Pancreas (tissue), 10 donors: ENCODE measurements around the gene C14orf180. TPM values are rescaled to one million over a fixed set of nuclear protein-coding genes. Genes with fewer than 3 reads are reported as not detected.

Source experiments
- ATAC-seq, 4 donors: fragments of 200-7000 bp; cut with Tn5 transposase; one replicate each; pipeline versions ENCODE4 v1.8.0 to v1.9.1; 2020; ENCODE audit warnings: mild to moderate bottlenecking in 4 of 4, moderate library complexity in 4 of 4
- DNase-seq, 6 donors: peaks; one replicate each; pipeline ENCODE4 v3.0.0-alpha.2; 2020
- FAIRE-seq: peaks from 2 replicates; lab custom pipeline; 2012; peaks lifted over from hg19 to GRCh38; lab: Jason Lieb, UNC
- H3K27ac ChIP-seq, 4 donors: fragments of 200-600 bp; sonication (generic); 1 replicate in 3 of 4; 2 replicates in 1 of 4; pipeline versions ENCODE4 v1.5.0 to v1.8.0; 2020
- H3K27me3 ChIP-seq, 4 donors: fragments of 200-600 bp; one replicate each; pipeline ENCODE4 v1.8.0; 2021
- H3K36me3 ChIP-seq, 3 donors: fragments of 200-600 bp; sonication (generic) in 1 of 3; one replicate each; pipeline versions ENCODE4 v1.5.0 to v1.8.0; 2020 to 2021
- H3K4me1 ChIP-seq, 3 donors: fragments of 200-600 bp; one replicate each; pipeline ENCODE4 v1.8.0; 2021
- H3K4me3 ChIP-seq, 4 donors: fragments of 200-600 bp; sonication (generic) in 2 of 4; one replicate each; pipeline versions ENCODE4 v1.5.0 to v1.8.0; 2020 to 2021
- H3K9me3 ChIP-seq, 4 donors: fragments of 200-600 bp; one replicate each; pipeline ENCODE4 v1.8.0; 2021
- WGBS, 2 donors: extraction: QIAGEN DNeasy Blood & Tissue Kit; methylation state at CpG; one replicate each; pipeline ENCODE4 v1.1.7; 2013; 5-methylcytosine and 5-hydroxymethylcytosine counted together
- intact Hi-C, 3 donors: fragments of 100-400 bp; cut with DNase I; formaldehyde crosslinking; loops; one replicate each; pipeline versions ENCODE4 v1.11.1 to v1.14.2; 2022
- polyA plus RNA-seq, 2 donors: library from polyadenylated mRNA; stranded (reverse); fragments of 200-250 nt; gene quantifications; one replicate each; pipeline ENCODE4 v1.2.3, GENCODE V29; 2013
- total RNA-seq, 6 donors: library from RNA; stranded (reverse); fragmentation: NEBNext Ultra II Directional in 4 of 6; extraction: Animal tissue kit (Norgen Biotek cat#: 25700) in 4 of 6; gene quantifications; one replicate each; pipeline versions ENCODE4 v1.2.1 to v1.2.4, GENCODE V29; 2021 to 2023
- TF ChIP-seq, protein P1 (sequence below), 4 donors: fragments of 200-600 bp; sonication (generic) in 3 of 4; IDR thresholded peaks; one replicate each; pipeline versions ENCODE4 v1.5.0 to v1.8.0; 2021; ENCODE audit warnings: antibody characterized with exemption in 4 of 4
- donor health status: healthy with polysubstance abuse.
- donor health status: DM: no; HTN: no; CAD: no; lungs with moderate emphysema.
- donor health status: DM: no; HTN: no; CAD: no.
- donor health status: control.
- donor health status: control.
- donor health status: Bipolar disorder and iron deficiency.
- donor health status: DM: yes; HTN: yes; CAD: no.
- donor health status: DM: no; HTN: no; CAD: no.
- donor health status: DM: no; HTN: no; CAD: no.
- donor health status: DM: yes; HTN: yes; CAD: no.

C14orf180 gene
- total and polyA plus RNA-seq, 8 donors: 0.09 to 1.1 (median 0.34) TPM; not detected in 2

DNA sequence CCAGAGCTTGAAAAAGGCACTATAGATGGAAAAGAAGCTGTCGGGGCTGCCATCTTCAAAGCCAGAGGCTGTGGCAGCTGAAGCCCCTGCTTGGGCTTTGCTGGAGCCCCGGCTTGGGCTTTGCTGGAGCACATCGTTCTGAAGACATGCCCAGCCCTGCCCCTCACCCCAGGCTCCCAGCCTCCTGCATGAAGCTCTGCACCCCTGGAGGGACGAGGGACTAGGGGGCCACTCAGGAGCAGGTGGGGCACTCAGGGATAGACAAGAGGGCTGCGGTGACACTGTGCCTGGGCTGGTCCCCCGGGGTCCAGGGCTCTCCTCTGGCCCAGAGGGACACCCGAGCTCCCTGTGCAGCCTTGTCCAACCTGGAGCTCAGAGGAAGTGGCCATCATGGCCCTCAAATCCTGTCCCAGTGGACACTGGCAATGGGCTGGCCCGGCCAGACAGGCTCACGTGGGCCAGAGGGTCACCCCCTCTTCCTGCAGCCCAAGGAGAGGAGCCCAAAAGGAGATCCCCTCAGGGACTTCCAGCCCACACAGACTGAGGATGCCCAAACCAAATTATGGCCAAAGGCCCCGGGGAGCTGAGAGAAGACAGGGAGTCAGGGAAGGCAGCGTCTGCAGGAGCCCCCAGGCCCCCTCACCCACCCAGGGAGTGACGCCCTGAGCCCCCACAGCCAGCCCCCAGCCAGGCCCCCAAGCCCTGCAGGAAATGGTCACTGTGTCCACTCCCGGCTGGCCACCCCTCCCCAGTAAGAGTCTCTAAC is 23.1 kb upstream of the C14orf180 start:
- Histone ChIP-seq H3K27ac (no peak overlapping the region), H3K9me3 (no peaks in the 10 kb centered on the region), H3K27me3 (no peaks in the 10 kb centered on the region), H3K36me3 (no peaks in the 10 kb centered on the region), H3K4me3 (no peak overlapping the region), H3K4me1 (no peaks in the 10 kb centered on the region)
- WGBS, 2 donors: 45 to 63% methylated on average over 13 of the region's 13 CpGs
- no peak for ATAC-seq
- peak in 2 of 6 donors; percentile 45 to 55 for DNase-seq
- intact Hi-C loops: no loop called here
- no peak for FAIRE-seq
- TF ChIP-seq, protein P1, sequence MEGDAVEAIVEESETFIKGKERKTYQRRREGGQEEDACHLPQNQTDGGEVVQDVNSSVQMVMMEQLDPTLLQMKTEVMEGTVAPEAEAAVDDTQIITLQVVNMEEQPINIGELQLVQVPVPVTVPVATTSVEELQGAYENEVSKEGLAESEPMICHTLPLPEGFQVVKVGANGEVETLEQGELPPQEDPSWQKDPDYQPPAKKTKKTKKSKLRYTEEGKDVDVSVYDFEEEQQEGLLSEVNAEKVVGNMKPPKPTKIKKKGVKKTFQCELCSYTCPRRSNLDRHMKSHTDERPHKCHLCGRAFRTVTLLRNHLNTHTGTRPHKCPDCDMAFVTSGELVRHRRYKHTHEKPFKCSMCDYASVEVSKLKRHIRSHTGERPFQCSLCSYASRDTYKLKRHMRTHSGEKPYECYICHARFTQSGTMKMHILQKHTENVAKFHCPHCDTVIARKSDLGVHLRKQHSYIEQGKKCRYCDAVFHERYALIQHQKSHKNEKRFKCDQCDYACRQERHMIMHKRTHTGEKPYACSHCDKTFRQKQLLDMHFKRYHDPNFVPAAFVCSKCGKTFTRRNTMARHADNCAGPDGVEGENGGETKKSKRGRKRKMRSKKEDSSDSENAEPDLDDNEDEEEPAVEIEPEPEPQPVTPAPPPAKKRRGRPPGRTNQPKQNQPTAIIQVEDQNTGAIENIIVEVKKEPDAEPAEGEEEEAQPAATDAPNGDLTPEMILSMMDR (IDR thresholded peaks at IDR 0.05): no peak

DNA sequence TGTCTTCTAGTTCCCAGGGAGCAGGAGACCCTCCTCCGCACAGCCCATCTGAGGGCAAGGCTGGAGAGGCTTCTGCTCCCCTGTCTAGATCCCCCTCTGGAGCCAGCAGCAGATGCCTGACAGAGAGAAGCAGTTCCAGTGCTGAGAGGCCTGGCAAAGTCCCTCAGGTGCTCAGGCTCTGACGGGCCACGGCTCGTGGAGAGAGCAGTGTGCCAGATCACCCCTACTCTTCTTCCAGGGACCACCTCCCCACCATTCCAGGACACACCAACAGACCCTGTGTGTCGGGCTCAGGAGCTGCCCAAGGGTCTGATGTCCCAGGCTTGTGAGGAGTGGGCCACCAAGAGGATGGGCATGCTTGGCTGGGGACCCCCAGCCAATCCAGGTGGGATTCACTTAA is 22.5 kb upstream of the C14orf180 start:
- no peak overlapping the region for H3K4me3 ChIP-seq
- no peaks in the 10 kb centered on the region for H3K9me3 ChIP-seq
- DNase-seq (peak in 2 of 6 donors; percentile 20 to 34), FAIRE-seq (no peak), ATAC-seq (no peak)
- 63 to 68% methylated on average over 5 of the region's 5 CpGs for WGBS, 2 donors
- TF ChIP-seq, protein P1 (IDR thresholded peaks at IDR 0.05): no peak
- no peaks in the 10 kb centered on the region for H3K36me3 ChIP-seq
- H3K27ac ChIP-seq: no peak overlapping the region
- intact Hi-C loops: no loop called here
- H3K27me3 ChIP-seq: no peaks in the 10 kb centered on the region
- H3K4me1 ChIP-seq: no peaks in the 10 kb centered on the region

DNA sequence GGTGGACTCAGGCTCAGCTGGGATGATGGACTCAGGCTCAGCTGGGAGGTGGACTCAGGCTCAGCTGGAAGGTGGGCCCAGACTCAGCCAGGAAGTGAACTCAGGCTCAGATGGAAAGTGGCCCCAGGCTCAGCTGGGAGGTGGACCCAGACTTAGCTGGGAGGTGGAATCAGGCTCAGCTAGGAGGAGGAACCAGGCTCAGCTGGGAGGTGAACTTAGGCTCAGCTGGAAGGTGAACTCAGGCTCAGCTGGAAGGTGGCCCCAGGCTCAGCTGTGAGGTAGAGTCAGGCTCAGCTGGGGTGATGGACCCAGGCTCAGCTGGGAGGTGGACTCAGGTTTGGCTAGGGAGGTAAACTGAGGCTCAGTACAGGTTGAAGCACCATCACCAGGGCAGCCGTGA is 21.8 kb upstream of the C14orf180 start:
- no peak overlapping the region for H3K4me3 ChIP-seq
- no peak for FAIRE-seq
- ATAC-seq: no peak
- 72 to 92% methylated on average over 1 of the region's 1 CpG for WGBS, 2 donors
- no peaks in the 10 kb centered on the region for H3K9me3 ChIP-seq
- H3K27ac ChIP-seq: no peak overlapping the region
- DNase-seq: peak in 2 of 6 donors; percentile 21 to 32
- no peaks in the 10 kb centered on the region for H3K4me1 ChIP-seq
- intact Hi-C loops: no loop called here
- no peaks in the 10 kb centered on the region for H3K27me3 ChIP-seq
- no peaks in the 10 kb centered on the region for H3K36me3 ChIP-seq
- TF ChIP-seq, protein P1 (IDR thresholded peaks at IDR 0.05): no peak

DNA sequence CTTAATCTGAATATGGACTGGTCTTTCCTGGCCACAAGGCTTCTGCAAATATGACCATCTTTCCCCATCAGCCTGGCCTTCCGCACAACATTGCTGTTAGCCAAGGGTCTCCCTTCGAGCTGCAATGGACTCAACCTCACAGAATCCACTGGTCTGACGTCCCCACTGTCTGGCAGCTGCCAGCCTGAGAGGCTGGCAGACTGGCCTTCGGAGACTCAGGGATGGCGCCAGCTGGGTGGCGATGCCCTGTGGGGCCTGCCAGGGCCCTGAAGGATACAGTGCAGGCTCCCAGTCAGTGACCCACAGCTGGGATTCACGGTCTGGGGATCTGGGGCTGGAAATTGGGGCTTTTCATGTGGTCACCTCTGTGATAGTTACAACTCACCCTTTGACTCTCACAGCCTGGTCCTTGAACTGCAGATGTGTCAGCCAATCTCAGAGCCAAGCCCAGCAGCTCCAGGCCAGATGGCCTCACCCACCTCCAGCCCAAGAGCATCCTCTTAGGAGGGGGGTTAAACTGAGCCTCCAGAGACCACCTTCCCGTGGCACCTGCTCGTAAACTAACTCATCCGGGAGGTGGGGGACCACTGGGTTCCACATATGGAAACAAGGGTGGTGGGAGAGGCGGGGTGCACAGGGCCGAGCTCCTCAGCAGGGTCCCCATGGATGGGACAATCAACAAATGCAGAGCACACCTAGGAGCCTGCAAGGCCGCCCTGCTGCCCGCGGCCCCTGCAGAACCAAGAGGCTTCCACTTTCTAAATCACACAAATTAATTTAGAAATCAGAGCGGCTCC is 21.1 kb upstream of the C14orf180 start:
- FAIRE-seq: no peak
- TF ChIP-seq, protein P1 (IDR thresholded peaks at IDR 0.05): no peak
- Histone ChIP-seq H3K4me1 (no peaks in the 10 kb centered on the region), H3K27me3 (no peaks in the 10 kb centered on the region), H3K36me3 (no peaks in the 10 kb centered on the region), H3K4me3 (no peak overlapping the region), H3K27ac (no peak overlapping the region), H3K9me3 (no peaks in the 10 kb centered on the region)
- WGBS, 2 donors: 67 to 75% methylated on average over 16 of the region's 16 CpGs
- intact Hi-C loops: no loop called here
- no peak for ATAC-seq
- peak in 2 of 6 donors; percentile 21 to 25 for DNase-seq
